ENCODE measurements around the gene DCAF12. TPM values are rescaled to one million over a fixed set of nuclear protein-coding genes. Genes with fewer than 3 reads are reported as not detected.

Gene DCAF12
- total and polyA plus RNA-seq, 2 of the 8 experiments (the other 6 are each of a cell fraction or from before 2014, with no cell fraction given) = 22.7 to 29.2 TPM

GRCh38 chr9:34143116-34143515 lies 16.6 kb upstream of the DCAF12 start:
- H3K9ac ChIP-seq (replicated peaks in 1 of 4; ENCODE audit: extremely low read depth in 1 of 4, low read depth in 3 of 4, low read length in 3 of 4) = no peak overlapping the region
- H3K56ac ChIP-seq (replicated peaks; ENCODE audit: insufficient read length, low read depth, low read length) = no peak overlapping the region
- no peak overlapping the region for H4K91ac ChIP-seq (replicated peaks; ENCODE audit: insufficient read length, low read length)
- H2BK15ac ChIP-seq (ENCODE audit: low read length) = no peak overlapping the region
- no peaks in the 10 kb centered on the region for H3K36me3 ChIP-seq (ENCODE audit: control insufficient read depth in 2 of 4, insufficient read depth in 4 of 4, low read length in 3 of 4)
- H2AFZ ChIP-seq (ENCODE audit: low read length) = no peak overlapping the region
- no peaks in the 10 kb centered on the region for H4K20me1 ChIP-seq (replicated peaks in 1 of 2; ENCODE audit: control insufficient read depth in 1 of 2, insufficient read depth in 2 of 2, low read length in 2 of 2)
- H3K79me1 ChIP-seq (ENCODE audit: low read depth, low read length) = no peaks in the 10 kb centered on the region
- H3K27me3 ChIP-seq (replicated peaks in 1 of 4; ENCODE audit: control insufficient read depth in 3 of 4, extremely low read depth in 1 of 4, insufficient read depth in 3 of 4, low read length in 3 of 4) = no peaks in the 10 kb centered on the region
- H4K5ac ChIP-seq (ENCODE audit: insufficient read length, low read depth, low read length) = no peak overlapping the region
- H2AK5ac ChIP-seq (ENCODE audit: low read depth, low read length) = no peak overlapping the region
- no peak for DNase-seq (ENCODE audit: low read depth in 1 of 2, low spot score in 2 of 2)
- ChIA-PET POLR2A (ENCODE audit: partially characterized antibody) (no interaction called here), CTCF (ENCODE audit: partially characterized antibody) (interaction anchor here (0.7 to 1.5 kb wide), 2 partner anchors 8 to 26 kb away, joined by 3 to 8 read pairs; no protein-coding TSS in a partner anchor)
- FAIRE-seq = no peak
- H4K8ac ChIP-seq (ENCODE audit: extremely low read depth, insufficient read depth, low read length) = no peak overlapping the region
- H3K4me1 ChIP-seq (replicated peaks in 1 of 4; ENCODE audit: control insufficient read depth in 3 of 4, insufficient read depth in 4 of 4, low read length in 3 of 4) = no peaks in the 10 kb centered on the region
- H3K4me2 ChIP-seq (ENCODE audit: insufficient read depth in 1 of 2, low read depth in 2 of 2, low read length in 2 of 2) = no peak overlapping the region
- 92% methylated on average over 2 of the region's 2 CpGs; no CpG with 5 or more reads in 1 of the 2 experiments for WGBS, 2 experiments (ENCODE audit: extremely low coverage in 1 of 2, insufficient coverage in 1 of 2, insufficient read length in 1 of 2, insufficient replicate concordance in 2 of 2, low coverage in 1 of 2, low lambda C conversion rate in 2 of 2, missing lambda C conversion rate in 1 of 2)
- H2BK20ac ChIP-seq (ENCODE audit: low read length) = no peak overlapping the region
- no peak for TF ChIP-seq JUN (IDR thresholded peaks at IDR 0.05; ENCODE audit: low read depth, low read length)
- no peak for TF ChIP-seq ATF3 (IDR thresholded peaks at IDR 0.05; ENCODE audit: insufficient read depth, low read depth, low read length)
- TF ChIP-seq SIRT6 (IDR thresholded peaks at IDR 0.05; ENCODE audit: low read length) = no peak
- no peak for TF ChIP-seq NANOG (IDR thresholded peaks at IDR 0.05; ENCODE audit: insufficient read depth, low read depth, low read length, poor library complexity, severe bottlenecking)
- no peak overlapping the region for H2BK5ac ChIP-seq (ENCODE audit: low read depth, low read length)
- H3K18ac ChIP-seq (ENCODE audit: extremely low read depth, low read length) = no peak overlapping the region
- no peak overlapping the region for H3K4me3 ChIP-seq (ENCODE audit: extremely low read depth in 1 of 4, insufficient read depth in 2 of 4, low read depth in 3 of 4, low read length in 4 of 4)
- H3K14ac ChIP-seq (ENCODE audit: insufficient read length) = no peak overlapping the region
- no peak overlapping the region for H2BK120ac ChIP-seq (replicated peaks; ENCODE audit: low read depth, low read length)
- no peak overlapping the region for H3K23ac ChIP-seq (ENCODE audit: insufficient read length)
- no peak overlapping the region for H2BK12ac ChIP-seq (ENCODE audit: low read depth, low read length)
- no peaks in the 10 kb centered on the region for H3K9me3 ChIP-seq (ENCODE audit: insufficient read depth in 2 of 2, low read depth in 1 of 2, low read length in 1 of 2)
- H3K23me2 ChIP-seq (ENCODE audit: low read depth, low read length) = no peaks in the 10 kb centered on the region
- no peak overlapping the region for H3K27ac ChIP-seq (ENCODE audit: low read depth, low read length)
- H3K4ac ChIP-seq (replicated peaks; ENCODE audit: insufficient read length, low read depth, low read length) = no peak overlapping the region
- no peaks in the 10 kb centered on the region for H3K79me2 ChIP-seq (ENCODE audit: control insufficient read depth in 1 of 2, insufficient read depth in 2 of 2, low read length in 2 of 2)
